Heart left ventricle (tissue), 16 donors: ENCODE data around the gene CYP2D6. TPM values are rescaled to one million over a fixed set of nuclear protein-coding genes. Genes with fewer than 3 reads are reported as not detected.
"Not testable (repeated sequence)": the region's sequence is repeated elsewhere in the genome, so short reads cannot be mapped to it uniquely, and the experiment has no call there.

Experiments
- ATAC-seq, 4 donors: fragments of 200-7000 bp; cut with Tn5 transposase; one replicate each; pipeline ENCODE4 v1.9.1; 2020 to 2022; ENCODE audit warnings: moderate library complexity in 4 of 4, mild to moderate bottlenecking in 3 of 4, moderate number of reproducible peaks in 1 of 4
- DNase-seq, 5 donors: peaks; one replicate each; pipeline ENCODE4 v3.0.0-alpha.2; 2020
- H3K27ac ChIP-seq, 12 donors: fragments of 200-600 bp; sonication (generic) in 4 of 12; one replicate each; pipeline versions ENCODE4 v1.5.0 to v1.8.0; 2016 to 2022; ENCODE audit warnings: mild to moderate bottlenecking in 2 of 12
- H3K27me3 ChIP-seq, 9 donors: fragments of 200-600 bp; sonication (generic) in 2 of 9; one replicate each; pipeline versions ENCODE4 v1.5.1 to v1.8.0; 2016 to 2022; ENCODE audit warnings: mild to moderate bottlenecking in 3 of 9
- H3K36me3 ChIP-seq, 9 donors: fragments of 200-600 bp; sonication (generic) in 2 of 9; one replicate each; pipeline versions ENCODE4 v1.5.0 to v1.8.0; 2018 to 2022; ENCODE audit warnings: mild to moderate bottlenecking in 2 of 9
- H3K4me1 ChIP-seq, 12 donors: fragments of 200-600 bp; sonication (generic) in 4 of 12; one replicate each; pipeline versions ENCODE4 v1.5.0 to v1.8.0; 2016 to 2022; ENCODE audit warnings: mild to moderate bottlenecking in 3 of 12
- H3K4me3 ChIP-seq, 12 donors: fragments of 200-600 bp; sonication (generic) in 4 of 12; one replicate each; pipeline versions ENCODE4 v1.5.0 to v1.8.0; 2017 to 2022; ENCODE audit warnings: mild to moderate bottlenecking in 9 of 12, moderate library complexity in 4 of 12
- H3K9me3 ChIP-seq, 12 donors: fragments of 200-600 bp; sonication (generic) in 4 of 12; one replicate each; pipeline versions ENCODE4 v1.5.0 to v1.8.0; 2016 to 2022; ENCODE audit warnings: mild to moderate bottlenecking in 1 of 12
- CTCF ChIP-seq, 12 donors: fragments of 200-600 bp; sonication (generic) in 4 of 12; IDR thresholded peaks; one replicate each; pipeline versions ENCODE4 v1.5.0 to v1.8.0; 2018 to 2022; ENCODE audit warnings: antibody characterized with exemption in 12 of 12, mild to moderate bottlenecking in 5 of 12
- POLR2A ChIP-seq, 2 donors: fragments of 450-650 bp; IDR thresholded peaks; one replicate each; pipeline ENCODE4 v1.6.1; 2017; ENCODE audit warnings: antibody characterized with exemption in 2 of 2, mild to moderate bottlenecking in 2 of 2, moderate library complexity in 2 of 2
- WGBS, 4 donors: extraction: QIAGEN DNeasy Blood & Tissue Kit in 2 of 4; methylation state at CpG; one replicate each; pipeline versions ENCODE4 v1.1.5 to v1.1.7; 2013 to 2018; 5-methylcytosine and 5-hydroxymethylcytosine counted together
- intact Hi-C, 10 donors: fragments of 100-400 bp; cut with DNase I; formaldehyde crosslinking; loops; one replicate each; pipeline versions ENCODE4 v1.11.1 to v1.14.2; 2022
- polyA plus RNA-seq, 2 donors: library from polyadenylated mRNA; stranded (reverse); fragments of 200-250 nt; gene quantifications; one replicate each; pipeline ENCODE4 v1.2.3, GENCODE V29; 2013
- total RNA-seq, 9 donors: library from RNA; depleted of rRNA in 2 of 9; stranded (reverse); fragments of >200 nt in 2 of 9; fragmentation: NEBNext Ultra II Directional in 3 of 9; extraction: Animal tissue kit (Norgen Biotek cat#: 25700) in 3 of 9; gene quantifications; one replicate each; pipeline versions ENCODE4 v1.1.0 to v1.2.4, GENCODE V29; 2016 to 2023
- donor health status: ischemic (EF 13 %, LVEDD 7.1; RV severe dilation, severe dysfunction).
- donor health status: healthy with polysubstance abuse.
- donor health status: DM: no; HTN: yes; CAD: no.
- donor health status: DM: no; HTN: no; CAD: no.
- donor health status: ischemic (EF 25% LVEDD 6.9; RV normal size, moderate dysfunction).
- donor health status: ischemic (EF 25% LVEDD 5.7; RV mildly dilated, moderate dysfunction).
- donor health status: healthy.
- donor health status: DM: yes; HTN: yes; CAD: no.
- donor health status: ischemic (EF 35%, LVEDD 5.7; RV mildly dilated, moderate dysfunction).
- donor health status: nonischemic (EF 11% LVEDD 7.7; RV severe dilation, severe dysfunction).
- donor health status: DM: yes; HTN: yes; CAD: no.
- donor health status: PGD.
- donor health status: ischemic (EF 29% LVEDD 5.4; RV normal size, mild dysfunction).
- donor health status: nonischemic (EF 23%, LVEDD 6.1; RV moderate dilation, normal function).

CYP2D6 gene
- total and polyA plus RNA-seq, 11 donors, result 0.12 to 0.47 (median 0.26) TPM; not detected in 1

GRCh38 chr22:42131562-42131961 is 952 bp upstream of the CYP2D6 start:
- Histone ChIP-seq H3K27me3 (peaks cover 0 to 5% (median 0%) of the 10 kb centered on the region in 9 donors), H3K4me1 (no peaks in the 10 kb centered on the region), H3K9me3 (peaks cover 0 to 4% (median 0%) of the 10 kb centered on the region in 12 donors), H3K27ac (no peak overlapping the region), H3K36me3 (no peaks in the 10 kb centered on the region), H3K4me3 (no peak overlapping the region)
- DNase-seq (no peak), ATAC-seq (no peak)
- intact Hi-C loops, result no loop called here
- WGBS, 4 donors, result 65 to 78% (median 73%) methylated on average over 8 of the region's 8 CpGs
- no peak for TF ChIP-seq POLR2A (IDR thresholded peaks at IDR 0.05)

GRCh38 chr22:42130182-42130581 is 428 bp downstream of the CYP2D6 start:
- H3K9me3 ChIP-seq, H3K4me1 ChIP-seq, DNase-seq, intact Hi-C loops, H3K4me3 ChIP-seq, H3K27ac ChIP-seq, ATAC-seq, H3K27me3 ChIP-seq, H3K36me3 ChIP-seq: not testable (repeated sequence)
- 0 to 63% (median 18%) methylated on average over 1 of the region's 7 CpGs for WGBS, 4 donors

- H3K4me1 ChIP-seq, H3K27ac ChIP-seq, H3K36me3 ChIP-seq, DNase-seq, H3K9me3 ChIP-seq, intact Hi-C loops, H3K4me3 ChIP-seq, H3K27me3 ChIP-seq: not testable (repeated sequence)
- WGBS, 4 donors, result 63 to 86% (median 68%) methylated on average over 44 to 65 of the region's 65 CpGs
- ATAC-seq, result peak in 1 of 4 donors; percentile 15
Measured at GRCh38 chr22:42128776-42129694, 1.6 kb downstream of the CYP2D6 start.

GRCh38 chr22:42128007-42128406 is 2.6 kb downstream of the CYP2D6 start:
- DNase-seq, H3K27me3 ChIP-seq, intact Hi-C loops, ATAC-seq, H3K27ac ChIP-seq, H3K36me3 ChIP-seq, H3K4me1 ChIP-seq, H3K9me3 ChIP-seq, H3K4me3 ChIP-seq: not testable (repeated sequence)
- WGBS, 4 donors, result 84 to 90% (median 88%) methylated on average over 10 to 13 of the region's 13 CpGs

GRCh38 chr22:42127606-42128005 is 3.0 kb downstream of the CYP2D6 start:
- intact Hi-C loops, result no loop called here
- Histone ChIP-seq H3K36me3 (no peaks in the 10 kb centered on the region), H3K27ac (no peak overlapping the region), H3K9me3 (peaks cover 0 to 4% (median 0%) of the 10 kb centered on the region in 12 donors), H3K27me3 (no peaks in the 10 kb centered on the region), H3K4me3 (no peak overlapping the region), H3K4me1 (no peaks in the 10 kb centered on the region)
- DNase-seq (no peak), ATAC-seq (no peak)
- TF ChIP-seq CTCF (IDR thresholded peaks at IDR 0.05), result no peak
- no peak for TF ChIP-seq POLR2A (IDR thresholded peaks at IDR 0.05)
- WGBS, 4 donors, result 86 to 96% (median 92%) methylated on average over 12 to 16 of the region's 16 CpGs

DNA sequence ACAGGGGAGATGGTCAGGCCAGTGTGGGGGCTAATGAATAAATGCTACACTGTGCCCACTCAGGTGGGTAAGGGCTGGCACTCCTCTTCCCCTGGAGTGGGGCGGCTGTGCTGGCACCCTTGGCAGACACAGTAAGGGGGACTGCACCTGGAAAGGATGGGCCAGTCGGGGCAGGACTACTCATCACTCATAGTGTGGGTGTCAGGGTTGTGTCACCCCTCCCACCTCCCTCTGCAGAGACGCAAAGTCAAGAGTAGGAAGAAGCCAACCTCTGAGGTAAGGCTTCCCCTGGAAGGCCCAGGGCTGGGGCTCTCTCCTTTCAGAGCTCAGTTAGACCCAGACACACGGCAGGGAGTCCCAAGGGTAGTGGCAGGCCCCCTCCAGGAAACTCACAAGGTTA is 7.1 kb downstream of the CYP2D6 start:
- H3K27ac ChIP-seq, H3K4me3 ChIP-seq, H3K9me3 ChIP-seq, H3K27me3 ChIP-seq, intact Hi-C loops, H3K36me3 ChIP-seq, ATAC-seq, DNase-seq: not testable (repeated sequence)
- WGBS, 4 donors, result no CpG with 5 or more reads among the region's 4 CpGs
- peaks cover 0 to 10% (median 0%) of the 10 kb centered on the region in 12 donors for H3K4me1 ChIP-seq

DNA sequence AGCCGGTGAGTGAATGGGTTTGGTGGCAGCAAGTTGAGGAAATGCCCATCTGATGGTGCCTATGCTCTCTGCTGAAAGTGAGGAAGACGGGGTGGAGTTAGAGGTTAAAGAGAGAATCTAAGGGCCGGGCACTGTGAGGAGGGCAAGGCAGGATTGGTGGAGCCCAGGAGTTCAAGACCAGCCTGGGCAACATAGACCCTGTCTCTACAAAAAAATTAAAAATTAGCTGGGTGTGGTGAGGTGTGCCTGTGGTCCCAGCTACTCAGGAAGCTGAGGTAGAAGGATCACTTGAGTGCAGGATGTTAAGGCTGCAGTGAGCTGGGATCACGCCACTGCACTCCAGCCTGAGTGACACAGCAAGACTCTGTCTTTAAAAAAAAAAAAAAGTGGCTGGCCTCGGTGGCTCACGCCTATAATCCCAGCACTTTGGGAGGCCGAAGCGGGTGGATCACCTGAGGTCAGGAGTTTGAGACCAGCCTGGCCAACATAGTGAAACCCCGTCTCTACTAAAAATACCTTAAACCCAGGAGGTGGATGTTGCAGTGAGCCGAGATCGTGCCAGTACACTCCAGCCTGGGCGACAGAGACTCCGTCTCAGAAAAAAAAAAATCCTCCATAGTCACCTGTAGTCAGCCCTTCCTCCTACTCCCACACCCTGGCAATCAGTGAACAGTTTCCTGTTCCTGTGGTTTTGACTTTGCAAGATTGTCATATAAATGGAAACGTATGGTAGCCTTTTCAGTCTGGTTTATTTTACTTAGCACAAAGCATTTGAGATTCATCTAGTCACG is 10.2 kb downstream of the CYP2D6 start:
- intact Hi-C loops, H3K27me3 ChIP-seq, H3K36me3 ChIP-seq, DNase-seq, H3K27ac ChIP-seq, H3K9me3 ChIP-seq, ATAC-seq: not testable (repeated sequence)
- Histone ChIP-seq H3K4me1 (peaks cover 0 to 10% (median 0%) of the 10 kb centered on the region in 12 donors), H3K4me3 (peak overlapping the region in 1 of 12 donors; percentile 15)
- 67 to 82% (median 75%) methylated on average over 15 of the region's 15 CpGs for WGBS, 4 donors
